Right renal pelvis (tissue), 4 donors: ENCODE results near the gene TIAM2. TPM values are rescaled to one million over a fixed set of nuclear protein-coding genes. Genes with fewer than 3 reads are reported as not detected.
"Not testable (repeated sequence)": the region's sequence is repeated elsewhere in the genome, so short reads cannot be mapped to it uniquely, and the experiment has no call there.

Experiments used
- DNase-seq, 4 donors: peaks; one replicate each; pipeline ENCODE4 v3.0.0-alpha.2; 2013; ENCODE audit warnings: low read depth in 4 of 4, low spot score in 3 of 4, missing footprints in 1 of 4
- polyA plus RNA-seq, 4 donors: library from polyadenylated mRNA; unstranded; fragments of 120-200 nt; gene quantifications; one replicate each; pipeline ENCODE4 v1.2.1, GENCODE V29; 2013; ENCODE audit not compliant: insufficient read length in 4 of 4

The TIAM2 gene
- polyA plus RNA-seq, 4 donors = 16.9 to 23.4 (median 22.2) TPM

DNA sequence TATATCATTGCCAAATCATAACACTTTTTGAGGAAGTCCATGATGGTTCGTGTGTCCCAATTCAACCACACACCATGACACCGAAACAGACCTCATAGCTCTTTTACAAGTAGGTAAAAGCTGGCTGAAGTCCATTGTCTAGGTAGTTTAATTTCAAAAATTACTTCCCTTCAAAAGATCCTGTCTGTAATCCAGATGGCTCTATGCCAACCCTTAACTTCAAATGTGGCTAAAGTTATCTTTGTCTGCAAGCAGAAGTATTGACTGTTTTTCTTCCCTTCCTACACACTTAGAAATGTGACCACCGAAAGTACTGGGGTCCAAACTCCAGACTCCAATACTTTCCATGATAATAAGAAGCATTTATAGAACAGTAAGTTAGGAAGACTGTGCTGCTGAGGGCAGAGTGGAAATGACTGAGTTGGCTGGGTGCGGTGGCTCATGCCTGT, 8.3 kb upstream of the TIAM2 start:
- no peak for DNase-seq

DNA sequence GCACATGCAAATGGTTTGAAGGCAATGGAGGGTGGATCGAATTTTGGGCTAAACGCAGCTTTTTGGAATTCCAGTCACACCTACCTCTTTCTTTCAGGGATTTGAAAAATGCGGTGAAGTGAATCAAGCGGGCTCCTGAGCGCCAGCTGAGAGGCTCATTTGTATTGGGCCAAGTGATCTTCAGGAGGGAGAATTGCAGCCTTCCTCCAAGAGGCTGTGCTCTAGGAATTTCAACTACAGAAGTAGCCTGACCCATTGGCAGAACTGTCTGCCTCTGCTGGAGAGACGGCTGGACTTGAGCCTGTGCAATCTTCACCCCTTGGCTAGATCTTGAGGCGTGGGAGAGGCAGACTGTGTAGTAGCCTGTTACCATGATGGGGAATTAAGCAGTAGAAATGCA, 5.7 kb upstream of the TIAM2 start:
- no peak for DNase-seq

DNA sequence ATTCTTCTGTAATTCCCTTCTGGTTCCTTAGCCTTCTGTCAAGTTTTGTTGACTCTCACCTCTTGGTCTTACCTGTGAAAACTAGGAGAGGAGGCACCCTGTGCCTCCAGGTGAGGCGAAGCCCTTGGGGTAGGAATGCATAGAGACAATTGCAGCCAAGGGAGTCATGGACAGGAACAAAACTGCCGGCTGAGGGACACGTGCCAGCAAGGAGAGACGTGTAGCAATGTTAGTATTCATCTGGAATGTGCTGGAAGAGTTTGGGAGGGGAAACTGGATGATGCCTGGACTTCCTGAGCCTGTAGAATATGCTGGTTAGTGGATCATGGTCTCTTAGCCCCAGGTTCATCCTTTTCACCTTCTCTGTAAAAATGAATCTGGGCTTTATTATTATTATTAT, 3.9 kb upstream of the TIAM2 start:
- DNase-seq = no peak

DNA sequence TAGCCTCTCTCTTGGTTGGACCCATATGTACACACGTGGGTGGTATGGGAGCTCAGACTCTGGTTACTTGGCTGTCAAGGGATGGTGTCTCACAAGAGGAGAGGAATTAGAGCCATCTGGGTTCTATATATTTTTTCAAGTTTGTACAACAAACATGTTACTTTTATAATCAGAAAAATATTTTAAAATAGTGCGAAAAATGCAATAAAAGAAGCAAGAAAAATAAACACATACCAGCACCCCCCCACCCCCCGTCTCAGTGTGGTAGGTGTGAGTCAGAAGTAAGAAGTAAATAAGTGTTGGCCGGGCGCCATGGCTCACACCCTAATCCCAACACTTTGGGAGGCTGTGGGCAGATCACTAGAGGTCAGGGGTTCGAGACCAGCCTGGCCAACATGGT, 2.1 kb upstream of the TIAM2 start:
- no peak for DNase-seq

DNA sequence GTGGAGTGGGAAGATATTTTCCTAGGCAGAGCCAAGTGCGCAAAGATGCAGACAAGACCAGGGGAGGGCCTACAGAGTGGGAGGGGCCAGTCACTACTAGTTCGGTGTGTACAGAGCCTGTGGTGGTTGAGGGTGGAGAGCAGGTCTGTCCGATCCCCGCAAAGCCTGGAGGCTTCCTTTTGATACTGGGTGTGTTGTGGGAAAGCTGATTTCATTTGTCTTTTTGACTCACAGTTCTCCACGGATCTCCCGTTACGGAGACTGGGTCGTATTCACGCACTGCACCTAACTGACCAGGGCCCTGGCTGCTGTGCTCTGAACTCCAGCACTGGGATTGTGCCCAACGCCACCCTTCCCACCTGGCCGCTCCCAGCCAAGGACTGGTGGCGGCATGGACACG, 1.4 kb upstream of the TIAM2 start:
- no peak for DNase-seq

DNA sequence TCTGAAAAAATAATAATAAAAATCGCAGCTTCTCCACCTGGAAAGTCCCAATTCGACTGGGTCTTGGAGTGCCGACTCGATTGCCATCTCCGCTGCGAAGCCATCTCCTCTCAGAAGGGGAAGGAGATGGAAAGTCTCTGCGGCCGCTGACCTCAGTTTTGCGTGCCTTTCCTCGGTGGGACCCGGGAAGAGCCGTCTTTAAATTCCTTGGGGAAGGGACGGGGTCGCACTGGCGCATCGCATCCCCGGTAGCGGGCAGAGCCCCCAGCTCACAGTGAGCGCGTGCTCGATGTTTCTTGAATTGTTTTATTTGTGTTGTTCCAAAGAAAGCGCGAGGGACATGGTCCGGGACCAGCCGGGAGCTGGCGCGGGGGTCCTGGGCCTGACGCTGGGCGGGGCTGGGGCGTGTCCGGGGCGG, 270 bp upstream of the TIAM2 start:
- DNase-seq = no peak

DNA sequence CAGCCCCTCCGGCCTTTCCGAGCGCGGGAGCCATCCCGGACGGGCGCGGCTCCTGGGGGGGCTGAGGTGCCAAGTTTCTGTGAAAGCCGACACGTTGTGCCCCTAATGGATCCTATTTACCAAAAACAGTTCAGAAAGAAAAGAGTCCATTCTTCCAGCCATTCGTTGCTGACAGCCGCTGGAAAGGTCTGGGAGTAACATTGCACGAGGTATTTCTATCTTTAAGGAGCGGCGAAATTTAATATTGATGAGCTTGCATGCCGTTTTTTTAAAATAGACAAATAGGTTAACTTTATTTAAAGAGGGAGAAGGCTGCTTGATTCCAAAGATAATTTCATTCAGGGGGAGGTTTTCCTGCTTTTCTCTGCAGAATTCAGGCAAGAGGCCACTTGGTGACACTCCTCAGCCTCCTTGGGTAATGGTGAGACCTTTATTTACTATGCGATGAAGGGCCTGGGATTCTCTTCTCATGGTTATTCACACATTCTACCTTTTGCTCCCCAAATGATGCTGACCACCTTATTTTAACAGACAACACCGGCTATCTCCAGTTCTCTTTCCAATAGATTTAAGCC, 988 bp downstream of the TIAM2 start:
- no peak for DNase-seq

DNA sequence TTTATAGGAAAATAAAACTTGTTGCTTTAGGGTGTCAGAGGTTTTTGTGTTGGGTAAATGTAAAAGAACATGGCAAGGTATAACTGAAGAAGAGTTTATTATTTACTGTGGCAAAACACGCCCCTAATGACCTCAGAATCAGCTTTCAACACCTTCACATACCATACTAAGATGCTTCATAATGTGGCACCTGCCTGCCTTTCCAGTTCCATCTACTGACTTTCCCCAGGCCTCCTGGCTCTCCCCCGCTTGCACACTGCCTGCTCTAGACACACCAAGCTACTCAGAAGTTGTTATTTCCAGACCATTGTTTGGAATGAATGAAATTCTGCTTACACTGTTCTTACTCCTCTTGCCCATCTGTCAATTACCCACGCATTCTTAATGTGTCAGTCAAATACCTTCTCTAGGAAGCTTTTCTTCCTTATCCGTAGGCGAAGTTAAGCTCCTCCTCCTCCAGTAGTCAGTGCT, 1.8 kb downstream of the TIAM2 start:
- no peak for DNase-seq

DNA sequence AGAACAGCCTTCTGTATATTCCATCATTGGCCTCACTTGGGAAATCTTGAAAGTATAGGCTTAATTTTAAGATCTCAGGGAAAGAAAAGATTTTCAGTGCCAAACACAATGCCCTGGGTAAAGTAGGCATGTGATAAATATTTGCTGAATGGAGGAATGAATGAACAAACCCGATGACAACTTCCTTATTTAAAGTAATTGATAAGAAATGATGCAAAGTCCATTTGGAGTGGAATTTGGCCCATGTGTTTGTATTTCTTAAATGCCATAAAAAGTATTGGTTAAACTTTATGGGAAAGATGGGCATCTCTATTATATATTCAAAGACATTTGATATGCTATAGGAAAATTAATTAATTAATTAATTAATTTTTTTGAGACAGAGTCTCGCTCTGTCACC, 3.7 kb downstream of the TIAM2 start:
- DNase-seq = no peak

DNA sequence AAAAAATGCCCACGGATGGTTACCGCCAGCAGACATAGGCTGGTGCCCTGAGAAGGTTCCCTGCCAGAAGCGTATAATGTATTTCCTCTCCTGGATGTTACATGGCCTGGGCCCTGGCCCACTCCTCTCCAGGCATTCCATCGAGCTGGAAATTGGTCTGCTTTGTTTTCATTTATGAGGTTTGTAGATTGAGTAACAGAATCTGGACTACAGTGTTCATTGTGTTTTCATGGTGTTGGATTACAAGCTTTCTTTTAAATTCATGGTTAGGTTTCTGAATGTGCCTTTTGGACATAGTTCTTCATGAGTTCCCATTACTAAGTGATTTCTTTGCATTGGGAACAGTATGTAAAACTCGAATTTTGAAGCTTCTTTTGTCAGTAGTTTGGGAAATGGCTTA, 6.4 kb downstream of the TIAM2 start:
- no peak for DNase-seq

DNA sequence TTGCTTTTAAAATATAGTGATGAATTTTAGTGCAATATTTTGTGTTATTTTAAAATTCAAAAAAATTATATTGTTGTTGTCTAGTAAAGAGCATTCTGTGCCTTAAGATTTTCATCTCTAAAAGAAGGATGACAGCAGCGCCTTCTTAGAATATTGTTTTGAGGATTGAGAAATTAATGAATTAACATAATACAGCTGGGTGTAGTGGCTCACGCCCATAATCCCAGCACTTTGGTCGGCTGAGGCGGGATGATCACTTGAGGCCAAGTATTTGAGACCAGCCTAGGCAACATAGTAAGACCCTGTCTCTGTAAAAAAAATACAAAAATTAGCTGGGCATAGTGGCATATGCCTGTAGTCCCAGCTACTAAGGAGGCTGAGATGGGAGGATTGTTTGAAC, 6.8 kb downstream of the TIAM2 start:
- no peak for DNase-seq

DNA sequence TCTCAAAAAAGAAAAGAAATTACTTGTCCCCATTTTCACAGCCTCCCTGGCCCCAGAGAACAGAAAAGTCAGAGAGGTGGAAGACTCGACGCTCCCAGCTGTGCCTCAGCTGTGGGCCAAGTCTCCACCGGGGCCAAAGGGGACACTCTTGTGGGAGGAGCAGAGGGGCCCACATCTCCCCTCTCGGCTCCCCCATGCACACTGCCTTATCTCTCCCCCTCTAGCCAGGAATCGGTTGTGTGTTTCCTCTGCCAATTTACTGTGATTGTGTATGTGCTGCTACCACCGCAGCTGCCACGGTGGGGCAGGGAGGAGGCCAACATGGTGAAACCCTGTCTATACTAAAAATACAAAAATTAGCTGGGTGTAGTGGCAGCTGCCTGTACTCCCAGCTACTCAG, 8.4 kb downstream of the TIAM2 start:
- DNase-seq = no peak

DNA sequence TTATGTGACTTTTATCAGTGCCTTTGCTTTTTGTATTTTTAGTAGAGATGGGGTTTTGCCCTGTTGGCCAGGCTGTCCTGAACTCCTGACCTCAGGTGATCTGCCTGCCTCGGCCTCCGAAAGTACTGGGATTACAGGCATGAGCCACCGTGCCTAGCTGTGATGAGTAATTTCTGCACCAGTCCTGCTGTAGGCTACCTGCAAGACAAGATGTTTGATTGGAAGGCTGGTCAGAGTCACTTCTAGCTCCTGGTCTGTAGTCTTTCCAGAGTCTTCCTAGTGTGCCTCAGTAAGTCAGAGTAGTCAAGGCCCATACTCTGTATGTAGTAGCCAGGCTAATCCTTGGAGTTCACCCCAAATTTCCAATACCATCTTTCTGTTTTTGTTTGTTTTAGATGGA, 8.9 kb downstream of the TIAM2 start:
- DNase-seq = no peak

DNA sequence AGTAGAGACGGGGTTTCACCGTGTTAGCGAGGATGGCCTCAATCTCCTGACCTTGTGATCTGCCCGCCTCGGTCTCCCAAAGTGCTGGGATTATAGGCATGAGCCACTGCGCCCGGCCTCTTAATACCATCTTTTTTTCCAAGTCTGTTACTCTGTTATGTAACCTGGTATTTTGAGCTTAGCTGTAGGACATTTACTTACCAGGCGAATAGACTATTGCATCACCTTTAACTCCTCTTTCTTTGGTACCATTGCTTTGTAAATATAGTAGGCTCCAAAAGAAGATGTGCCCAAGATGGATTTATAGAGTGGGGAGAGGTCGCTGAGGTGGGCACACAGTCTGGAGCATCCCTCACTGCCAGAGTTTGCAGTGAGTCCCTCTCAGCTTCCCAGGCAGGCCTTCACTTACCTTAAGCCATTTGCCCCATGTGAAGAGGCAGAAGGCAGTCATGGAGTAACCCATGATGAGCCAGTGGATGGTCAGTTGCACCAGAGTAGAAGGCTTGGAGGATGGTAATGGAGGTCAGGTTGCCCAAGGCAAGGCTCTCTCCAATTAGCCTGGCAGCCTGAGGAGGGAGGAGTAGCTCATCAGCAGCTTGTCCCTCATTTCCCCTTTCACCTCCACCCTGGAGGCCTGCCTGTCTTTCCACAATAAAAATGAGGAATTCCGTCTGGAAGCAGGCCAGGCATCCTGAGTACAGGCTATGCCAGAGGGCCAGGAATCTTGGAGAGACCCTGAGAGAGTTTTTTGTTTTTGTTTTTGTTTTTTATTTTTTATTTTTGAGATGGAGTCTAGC, 9.7 kb downstream of the TIAM2 start:
- DNase-seq = no peak

DNA sequence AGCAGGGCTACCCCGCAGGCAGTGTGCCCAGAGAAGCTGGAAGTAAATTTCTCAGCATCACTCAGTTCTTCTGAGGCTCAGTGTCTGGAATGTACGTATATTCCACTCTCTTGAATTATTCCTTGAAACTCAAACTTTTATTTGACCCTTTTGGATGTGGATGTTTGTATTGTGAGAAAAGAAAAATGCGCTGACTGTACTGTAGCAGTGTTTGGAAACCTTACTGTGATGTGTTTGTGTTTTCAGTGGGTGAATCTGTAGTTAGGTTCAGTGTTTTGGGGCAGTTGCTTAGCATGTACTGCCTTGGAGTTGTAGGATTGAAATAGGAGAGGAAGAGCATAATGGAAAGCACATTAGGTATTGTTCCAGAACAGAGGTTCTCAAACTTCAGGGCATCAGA, 13.5 kb downstream of the TIAM2 start:
- no peak for DNase-seq

DNA sequence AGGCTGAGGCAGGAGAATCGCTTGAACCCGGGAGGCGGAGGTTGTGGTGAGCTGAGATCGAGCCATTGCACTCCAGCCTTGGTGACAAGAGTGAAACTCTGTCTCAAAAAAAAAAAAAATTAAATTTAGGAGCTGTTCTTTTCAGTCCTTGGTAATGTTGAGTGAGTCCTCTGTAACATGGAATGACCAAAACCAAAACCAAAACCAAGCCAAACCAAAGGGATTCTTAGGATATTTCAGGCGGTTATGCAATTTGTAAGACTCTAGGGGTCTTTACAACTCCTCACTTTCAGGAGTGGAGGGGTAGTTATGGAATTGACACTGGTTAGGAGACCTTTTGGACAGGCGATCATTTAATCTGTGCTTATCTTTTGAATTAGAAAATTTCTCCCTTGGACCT, 15.8 kb downstream of the TIAM2 start:
- DNase-seq = no peak

DNA sequence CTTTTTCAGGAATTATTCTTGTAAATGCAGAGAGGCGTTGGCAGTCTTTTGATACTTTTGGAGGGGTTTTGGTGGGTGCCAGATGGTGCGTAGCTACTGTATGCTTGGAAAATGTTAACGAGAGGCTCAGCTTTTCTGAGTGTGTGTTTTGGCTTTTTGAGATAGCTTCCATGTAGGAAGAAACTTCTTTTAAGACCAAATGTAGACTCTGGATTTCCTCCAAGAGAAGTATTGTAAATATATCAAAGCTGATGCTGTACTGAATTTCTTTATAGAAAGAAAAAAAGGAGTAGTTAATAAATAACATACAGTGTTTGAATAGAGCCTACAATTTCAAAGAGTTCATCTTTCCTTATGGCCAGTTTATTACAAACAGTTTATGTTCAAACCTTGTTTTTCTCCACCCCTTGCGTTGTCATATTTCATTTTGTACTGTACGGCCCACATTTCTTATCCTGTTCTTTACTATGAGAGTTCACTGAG, 16.7 kb downstream of the TIAM2 start:
- DNase-seq = no peak

DNA sequence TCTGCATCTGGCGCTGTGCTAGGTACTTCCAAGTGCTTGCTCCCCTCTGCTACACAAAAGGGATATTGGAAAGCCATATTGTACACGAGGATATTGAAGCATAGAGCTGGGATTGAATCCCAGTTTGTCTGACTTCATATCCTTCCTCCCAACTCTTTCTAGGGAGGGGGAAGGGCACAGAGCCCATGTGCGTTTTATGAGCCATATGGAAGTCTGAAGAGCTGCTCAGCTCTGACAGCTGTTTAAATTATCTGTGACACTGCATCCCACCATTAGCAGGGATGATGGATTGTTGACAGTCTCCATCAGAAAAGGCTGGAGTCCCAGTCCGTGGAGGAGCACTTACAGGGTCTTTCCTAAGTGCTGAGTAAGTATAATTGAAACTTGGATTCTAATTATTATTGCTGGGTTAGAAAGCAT, 18.4 kb downstream of the TIAM2 start:
- no peak for DNase-seq

DNA sequence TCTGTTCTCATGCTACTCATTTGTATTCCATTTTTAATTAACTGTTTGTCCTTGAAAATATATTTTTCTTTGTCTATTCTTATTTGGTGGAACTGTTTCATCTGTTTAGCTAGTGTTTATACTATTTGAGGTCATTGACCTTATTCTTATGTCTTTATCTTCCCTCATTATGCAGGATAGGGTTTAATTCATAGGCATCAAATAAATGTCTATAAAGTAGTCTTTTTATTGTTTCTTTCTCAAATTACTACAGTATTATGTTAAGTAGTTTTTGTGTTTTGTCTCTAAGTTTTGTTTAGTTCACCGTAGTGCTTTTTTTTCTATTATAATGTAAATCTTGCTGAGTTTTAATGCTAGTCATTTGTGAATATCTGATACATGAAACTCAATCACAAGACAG, 19.0 kb downstream of the TIAM2 start:
- no peak for DNase-seq

DNA sequence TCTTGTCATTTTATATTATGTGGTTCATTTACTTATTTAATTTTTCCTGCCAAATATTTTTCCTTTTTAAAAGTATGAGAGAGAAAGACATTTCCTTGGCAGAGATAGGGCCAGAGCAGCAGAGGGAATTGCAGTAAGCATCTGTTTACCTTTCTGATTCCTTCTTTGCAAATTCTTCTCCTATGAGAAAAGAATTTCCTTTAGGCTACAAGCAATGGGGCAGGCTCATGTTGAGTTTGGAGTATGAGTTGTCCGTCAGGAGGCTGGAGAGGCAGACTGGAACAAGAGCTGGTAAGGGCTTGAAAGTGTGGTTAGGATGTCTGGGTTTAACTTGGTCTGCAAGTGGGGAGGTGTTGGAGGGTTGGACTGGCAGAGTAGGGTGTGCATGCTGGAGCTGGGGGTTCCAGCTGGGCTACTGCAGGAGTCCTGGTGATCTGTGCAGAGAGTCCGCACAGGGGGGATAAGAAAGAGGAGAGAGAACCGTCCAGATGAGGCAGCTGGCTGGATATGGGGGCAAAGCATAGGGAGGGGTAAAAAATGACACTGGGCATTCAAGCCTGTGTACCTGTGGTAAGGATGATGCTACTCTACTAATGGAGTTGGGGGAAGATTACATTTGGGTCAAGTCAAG, 19.7 kb downstream of the TIAM2 start:
- DNase-seq = no peak

DNA sequence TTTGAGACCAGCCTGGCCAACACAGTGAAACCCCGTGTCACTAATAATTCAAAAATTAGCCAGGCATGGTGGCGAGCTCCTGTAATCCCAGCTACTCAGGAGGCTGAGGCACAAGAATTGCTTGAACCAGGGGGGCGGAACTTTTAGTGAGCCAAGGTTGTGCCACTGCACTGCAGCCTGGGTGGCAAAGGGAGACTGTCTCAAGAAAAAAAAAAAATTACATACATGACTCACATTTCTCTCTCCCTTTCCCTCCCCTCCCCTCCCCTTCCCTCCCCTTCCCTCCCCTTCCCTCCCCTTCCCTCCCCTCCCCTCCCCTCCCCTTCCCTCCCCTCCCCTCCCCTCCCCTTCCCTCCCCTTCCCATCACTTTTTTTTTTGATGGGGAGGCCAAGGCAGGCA, 23.3 kb downstream of the TIAM2 start:
- DNase-seq = not testable (repeated sequence)

DNA sequence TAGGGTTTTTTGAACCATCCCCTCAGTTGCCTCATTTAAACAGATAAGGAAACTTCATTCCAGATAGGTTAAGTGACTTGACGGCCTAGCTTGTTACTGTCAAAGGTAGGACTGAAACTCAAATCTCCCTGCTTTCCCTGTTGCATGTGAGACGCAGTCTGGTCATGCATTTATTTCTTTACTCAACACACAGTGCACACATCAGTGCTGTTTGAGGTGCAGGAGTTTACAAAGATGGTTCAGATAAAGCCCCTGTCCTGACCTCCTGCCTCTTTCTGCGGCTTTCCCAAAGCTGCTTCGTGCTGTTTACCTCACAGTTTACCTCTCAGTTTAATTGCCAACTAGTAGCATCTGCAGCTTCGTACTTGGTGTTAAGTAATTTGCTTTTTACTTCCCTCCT, 26.6 kb downstream of the TIAM2 start:
- DNase-seq = no peak
